HL-60/S4 treated with retinoic acid at 250 ng/mL for 4 days and 3 days (cell line): ENCODE results near the gene MAIP1.
"Not testable (repeated sequence)": the region's sequence is repeated elsewhere in the genome, so short reads cannot be mapped to it uniquely, and the experiment has no call there.

Experiments used
- in situ Hi-C: fragments of 300-500 bp; cut with MboI; formaldehyde crosslinking; loops from 2 replicates; pipeline ENCODE4 v1.7.0; 2022; ENCODE audit warnings: low sequenced_read_pairs

Gene MAIP1, protein sequence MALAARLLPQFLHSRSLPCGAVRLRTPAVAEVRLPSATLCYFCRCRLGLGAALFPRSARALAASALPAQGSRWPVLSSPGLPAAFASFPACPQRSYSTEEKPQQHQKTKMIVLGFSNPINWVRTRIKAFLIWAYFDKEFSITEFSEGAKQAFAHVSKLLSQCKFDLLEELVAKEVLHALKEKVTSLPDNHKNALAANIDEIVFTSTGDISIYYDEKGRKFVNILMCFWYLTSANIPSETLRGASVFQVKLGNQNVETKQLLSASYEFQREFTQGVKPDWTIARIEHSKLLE

GRCh38 chr2:199955339-199956061, at the start of gene MAIP1, which contains the start of gene TYW5:
TSS of gene MAIP1 (plus strand) at chr2:199955582. CDS start at chr2:199955799, 217 bp downstream.
TSS of gene TYW5 (minus strand) at chr2:199955491. CDS start at chr2:199955470, 21 bp downstream.
- in situ Hi-C loops, result loop anchor here (25.0 kb wide), 1 partner anchor 757 kb away; no protein-coding TSS in a partner anchor

DNA sequence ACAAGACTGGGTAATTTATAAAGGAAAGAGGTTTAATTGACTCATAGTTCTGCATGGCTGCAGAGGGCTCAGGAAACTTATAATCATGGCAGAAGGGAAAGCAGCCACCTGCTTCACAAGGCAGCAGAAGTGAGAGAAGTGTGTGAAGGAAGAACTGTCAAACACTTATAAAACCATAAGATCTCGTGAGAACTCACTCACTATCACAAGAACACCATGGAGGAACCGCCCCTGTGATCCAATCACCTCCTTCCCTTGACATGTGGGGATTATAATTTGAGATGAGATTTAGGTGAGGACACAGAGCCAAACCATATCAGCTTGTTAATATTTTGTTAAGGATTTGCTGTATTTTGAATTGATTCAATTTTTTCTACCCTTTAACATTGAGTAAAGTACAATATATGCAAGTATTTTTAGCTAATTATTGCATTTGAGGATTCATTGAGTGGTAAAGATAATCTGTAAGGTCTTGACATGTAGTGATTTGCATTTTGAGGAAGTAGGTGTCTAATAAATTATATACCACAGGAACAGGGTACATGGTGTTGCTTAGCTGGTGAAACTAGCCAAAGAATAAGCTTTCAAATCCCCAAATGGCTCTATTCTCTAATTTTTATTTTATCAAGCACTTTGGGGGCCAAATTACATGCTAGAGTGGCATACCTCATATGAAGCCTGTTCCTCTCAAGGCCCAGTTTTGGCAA, 48.2 kb upstream of the MAIP1 start:
- in situ Hi-C loops, result no loop called here

GRCh38 chr2:199910338-199911051, 44.9 kb upstream of the MAIP1 start:
- in situ Hi-C loops, result no loop called here

- in situ Hi-C loops, result no loop called here
Observed at GRCh38 chr2:199911052-199911876, 44.1 kb upstream of the MAIP1 start, which contains the start of gene C2orf69. TSS of gene C2orf69 (plus strand) at chr2:199911293. CDS start at chr2:199911439, 146 bp downstream.

DNA sequence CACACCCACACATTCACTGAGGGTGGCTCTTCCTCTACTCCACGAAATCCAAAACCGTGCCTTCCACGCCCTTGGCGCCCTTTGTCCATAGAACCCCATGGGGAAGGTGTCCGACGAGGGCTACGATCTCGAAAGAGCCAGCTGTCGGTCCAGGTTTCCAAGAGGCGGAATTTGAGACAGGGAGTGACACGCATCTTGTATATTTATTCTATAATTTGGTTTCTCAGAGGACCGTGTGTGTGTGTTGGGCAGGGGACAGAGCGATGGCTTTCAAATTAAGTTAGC, 43.6 kb upstream of the MAIP1 start:
- in situ Hi-C loops, result no loop called here

- in situ Hi-C loops, result not testable (repeated sequence)
Observed at GRCh38 chr2:199912553-199913114, 42.7 kb upstream of the MAIP1 start.

DNA sequence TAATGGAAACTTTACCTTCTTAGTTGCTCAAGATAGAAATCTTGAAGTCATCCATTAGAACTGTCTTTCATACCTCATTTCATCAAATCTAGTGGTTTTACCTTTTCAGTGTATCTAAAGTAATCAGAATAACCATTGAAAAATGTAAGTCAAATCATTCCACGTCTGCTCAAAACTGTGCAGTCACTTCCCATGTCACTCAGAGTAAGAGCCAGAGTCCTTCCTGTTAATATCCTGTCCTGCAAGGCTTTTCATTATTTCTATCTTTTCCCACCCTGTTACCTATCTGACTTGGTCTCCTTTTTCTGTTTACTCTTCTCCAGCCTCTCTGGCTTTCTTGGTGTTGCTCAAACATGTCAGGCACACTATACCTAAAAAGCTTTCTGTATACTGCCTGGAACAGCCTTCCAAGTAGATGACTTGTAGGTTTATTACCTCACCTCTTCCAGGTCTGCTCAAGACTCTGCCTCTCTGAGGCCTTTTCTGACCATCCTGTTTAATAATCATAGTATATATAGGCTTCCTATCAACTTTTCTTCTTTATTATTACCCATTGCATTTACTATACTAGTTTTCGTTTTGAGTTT, 40.9 kb upstream of the MAIP1 start:
- in situ Hi-C loops, result no loop called here

DNA sequence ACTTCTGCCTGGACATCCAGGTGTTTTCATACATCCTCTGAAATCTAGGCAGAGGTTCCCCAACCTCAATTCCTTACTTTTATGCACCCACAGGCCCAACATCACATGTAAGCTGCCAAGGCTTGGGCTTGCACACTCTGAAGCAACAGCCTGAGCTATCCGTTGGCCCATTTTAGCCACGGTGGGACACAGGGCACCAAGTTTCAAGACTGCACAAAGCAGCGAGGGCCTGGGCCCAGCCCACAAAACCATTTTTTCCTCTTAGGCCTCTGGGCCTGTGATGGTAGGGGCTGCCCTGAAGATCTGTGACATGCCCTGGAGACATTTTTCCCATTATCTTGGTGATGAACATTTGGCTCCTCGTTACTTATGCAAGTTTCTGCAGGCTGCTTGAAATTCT, 38.4 kb upstream of the MAIP1 start:
- in situ Hi-C loops, result no loop called here

- in situ Hi-C loops, result no loop called here
Observed at GRCh38 chr2:199922856-199923255, 32.5 kb upstream of the MAIP1 start.

DNA sequence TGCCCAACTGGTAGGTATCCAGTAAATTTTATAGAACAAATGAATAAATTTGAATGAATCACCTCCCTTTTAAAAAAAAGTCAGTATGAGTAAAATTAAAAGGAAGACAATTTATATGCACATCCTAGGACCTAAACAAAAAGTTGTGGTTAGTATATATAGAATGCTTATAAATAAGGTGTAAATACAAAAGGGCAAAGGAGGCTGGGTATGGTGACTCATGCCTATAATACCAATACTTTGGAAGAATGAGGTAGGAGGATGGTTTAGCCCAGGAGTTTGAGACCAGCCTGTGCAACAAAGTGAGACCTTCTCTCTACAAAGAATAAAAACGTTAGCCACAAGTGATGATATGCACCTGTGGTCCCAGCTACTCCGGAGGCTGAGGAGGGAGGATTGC, 31.5 kb upstream of the MAIP1 start:
- in situ Hi-C loops, result no loop called here

- in situ Hi-C loops, result no loop called here
Observed at GRCh38 chr2:199926806-199927205, 28.6 kb upstream of the MAIP1 start.

DNA sequence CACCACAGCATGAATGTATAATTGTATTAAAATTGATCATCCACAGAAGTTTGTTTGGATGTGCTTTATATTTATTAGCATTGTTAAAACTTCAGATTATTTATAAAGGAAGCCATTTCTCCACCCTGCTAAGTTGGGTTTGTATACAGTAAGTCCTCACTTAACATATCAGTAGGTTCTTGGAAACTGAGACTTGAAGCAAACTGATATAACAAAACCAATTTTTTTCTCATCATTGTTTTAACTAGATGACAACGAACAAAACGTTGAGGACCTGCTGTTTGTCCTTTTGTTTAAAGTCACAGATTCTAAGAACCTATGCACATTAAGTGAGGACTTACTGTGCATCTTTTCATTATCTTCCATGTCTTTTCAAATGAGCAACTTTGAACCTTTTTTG, 27.2 kb upstream of the MAIP1 start:
- in situ Hi-C loops, result no loop called here

DNA sequence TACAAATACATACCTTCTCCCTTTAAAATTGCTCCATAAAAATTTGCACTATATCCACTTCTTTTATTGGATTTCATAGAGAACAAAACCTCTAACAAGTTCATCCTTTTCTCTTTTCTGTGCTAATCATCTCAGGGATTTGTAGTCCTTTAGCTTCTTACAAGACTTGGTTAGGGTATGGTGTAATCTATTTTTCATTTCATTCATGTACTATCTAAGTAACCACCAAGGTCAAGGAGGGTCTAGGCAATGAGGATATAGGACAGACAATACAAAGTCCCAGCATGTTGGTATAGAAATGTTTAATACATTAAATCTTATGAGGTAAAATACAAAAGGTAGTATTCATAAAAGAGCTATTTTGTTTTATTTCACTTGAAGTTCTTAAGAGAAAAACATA, 26.8 kb upstream of the MAIP1 start:
- in situ Hi-C loops, result no loop called here

GRCh38 chr2:199929262-199929661, 26.1 kb upstream of the MAIP1 start:
- in situ Hi-C loops, result no loop called here

DNA sequence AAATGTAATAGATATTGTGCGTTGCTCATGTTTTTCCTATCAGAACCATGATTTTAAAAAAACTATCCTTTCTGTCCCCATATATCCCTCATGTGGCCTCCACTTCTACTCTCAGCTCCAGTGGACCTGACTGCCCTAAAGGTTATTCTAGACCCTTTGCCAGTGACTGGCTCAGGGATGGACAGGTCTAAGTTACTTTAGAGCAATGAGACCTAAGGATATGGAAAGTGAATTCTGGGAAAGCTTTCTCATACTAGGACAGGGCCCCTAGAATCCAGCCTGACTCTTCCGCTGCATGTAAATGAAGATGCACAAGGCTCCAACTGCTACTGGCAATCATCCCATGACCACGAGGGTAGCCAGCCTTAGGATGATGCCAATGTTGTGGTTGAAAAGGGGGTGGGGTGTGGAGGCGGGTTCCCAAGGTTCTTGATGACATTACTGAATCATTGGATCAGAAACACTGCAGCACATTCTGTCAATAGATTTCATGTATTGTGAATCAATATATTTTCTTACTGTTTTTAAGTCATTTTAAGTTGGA, 23.0 kb upstream of the MAIP1 start:
- in situ Hi-C loops, result no loop called here

- in situ Hi-C loops, result no loop called here
Observed at GRCh38 chr2:199933466-199933865, 21.9 kb upstream of the MAIP1 start.

DNA sequence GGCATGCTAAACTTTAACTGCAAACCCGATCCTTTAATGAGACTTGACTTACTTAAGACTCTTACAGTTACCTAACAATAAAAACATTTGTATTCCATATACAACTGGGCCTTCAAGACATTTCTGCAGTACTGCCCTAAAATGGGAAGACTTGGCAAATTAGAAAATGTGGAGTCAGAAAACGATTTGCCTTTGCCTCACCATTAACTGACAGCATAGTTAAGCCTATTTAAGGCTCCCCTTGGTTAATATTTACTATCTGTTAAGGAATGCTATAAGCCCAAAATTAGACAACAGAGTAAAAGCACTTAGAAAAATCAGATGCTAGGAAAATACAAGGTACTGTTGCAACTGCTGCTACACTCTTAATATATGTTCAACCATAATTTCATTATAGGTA, 18.8 kb upstream of the MAIP1 start:
- in situ Hi-C loops, result no loop called here

DNA sequence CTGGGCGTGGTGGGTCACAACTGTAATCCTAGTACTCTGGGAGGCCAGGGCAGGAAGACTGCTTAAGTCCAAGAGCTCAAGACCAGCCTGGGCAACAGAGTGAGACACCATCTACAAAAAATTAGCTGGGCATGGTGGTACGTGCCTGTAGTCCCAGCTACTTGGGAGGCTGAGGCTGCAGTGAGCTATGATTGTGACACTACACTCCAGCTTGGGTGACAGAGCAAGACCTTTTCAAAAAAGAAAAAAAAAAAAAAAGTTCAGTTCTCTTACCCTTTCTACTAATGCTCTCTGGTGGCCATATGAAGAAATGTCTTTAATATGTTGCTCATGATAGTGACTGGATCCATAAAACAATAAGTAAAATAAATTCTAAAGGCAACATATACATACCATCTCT, 15.0 kb upstream of the MAIP1 start:
- in situ Hi-C loops, result no loop called here

GRCh38 chr2:199943373-199943772, 12.0 kb upstream of the MAIP1 start:
- in situ Hi-C loops, result no loop called here
